ENCODE data around the gene IP6K2. TPM values are rescaled to one million over a fixed set of nuclear protein-coding genes. Genes with fewer than 3 reads are reported as not detected.

IP6K2 gene
- total RNA-seq, 1 donor from 2014 or later = 53.1 TPM

DNA sequence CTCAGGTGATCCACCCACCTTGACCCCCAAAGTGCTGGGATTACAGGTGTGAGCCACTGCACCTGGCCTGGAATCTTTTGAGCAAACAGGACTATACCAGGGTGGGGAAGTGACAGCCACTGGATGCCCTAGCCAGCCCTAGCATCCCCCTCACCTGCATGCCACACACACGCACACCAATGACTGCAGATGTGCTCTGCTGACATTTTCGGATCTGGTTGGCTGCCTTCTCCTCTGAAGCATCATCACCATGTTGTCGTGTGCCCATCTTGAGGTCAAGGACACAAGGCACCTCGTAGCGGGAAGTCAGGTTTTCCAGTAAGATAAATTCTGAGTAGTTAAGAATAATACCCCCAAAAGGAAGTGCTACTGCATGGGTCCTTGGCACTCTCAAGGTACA lies 27.6 kb downstream of the IP6K2 start:
- DNase-seq (ENCODE audit: low read depth) = no peak

DNA sequence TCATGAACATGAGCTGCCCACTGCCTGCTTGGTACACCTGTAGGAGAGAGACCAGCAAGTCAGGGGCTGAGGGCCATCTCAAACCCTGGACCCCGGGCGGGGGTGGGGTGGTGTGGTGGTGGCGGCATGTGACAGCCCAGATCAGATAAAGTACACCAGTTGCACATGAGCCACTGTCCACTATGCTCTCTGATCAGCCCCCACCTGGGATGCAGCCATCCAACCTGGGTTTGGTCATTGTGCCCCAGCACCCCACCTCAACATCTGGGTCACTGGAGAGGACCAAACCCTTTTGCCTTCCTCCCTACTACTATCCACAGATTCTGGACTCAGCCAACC lies 28.3 kb downstream of the IP6K2 start:
- DNase-seq (ENCODE audit: low read depth) = no peak

DNA sequence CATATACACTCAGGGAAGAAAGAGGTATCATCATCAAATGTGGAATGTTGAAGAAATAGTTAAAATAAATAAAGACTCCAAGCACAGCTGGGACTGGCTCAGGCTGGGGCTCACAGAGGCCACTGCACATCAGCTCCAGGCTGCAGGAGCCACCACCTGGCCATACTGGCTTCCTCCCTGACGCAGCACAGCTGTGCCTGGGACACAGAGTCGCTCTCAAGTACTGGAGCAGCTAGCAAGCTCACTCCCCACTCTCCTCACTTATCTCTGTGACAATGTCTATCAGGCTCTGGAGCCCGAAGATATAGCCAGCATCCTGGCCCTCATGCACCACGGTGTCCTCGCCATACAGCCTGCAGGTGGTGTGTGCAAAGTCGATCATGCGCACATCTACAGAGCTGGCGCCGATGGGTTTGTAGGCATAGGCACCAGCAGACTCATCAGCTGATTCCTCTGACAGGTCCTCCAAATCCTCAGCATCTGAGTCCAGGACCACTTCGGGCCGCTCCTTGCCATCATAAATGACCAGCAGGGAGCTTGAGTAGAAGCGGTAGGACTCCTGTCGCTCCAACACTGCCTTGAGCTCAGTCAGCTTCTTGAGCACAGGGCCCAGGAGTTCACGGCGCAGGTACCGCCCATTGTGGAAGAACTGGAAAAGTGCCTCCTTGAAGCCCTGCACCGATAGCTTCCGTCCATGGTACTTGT lies 28.8 kb downstream of the IP6K2 start:
- DNase-seq (ENCODE audit: low read depth) = no peak

DNA sequence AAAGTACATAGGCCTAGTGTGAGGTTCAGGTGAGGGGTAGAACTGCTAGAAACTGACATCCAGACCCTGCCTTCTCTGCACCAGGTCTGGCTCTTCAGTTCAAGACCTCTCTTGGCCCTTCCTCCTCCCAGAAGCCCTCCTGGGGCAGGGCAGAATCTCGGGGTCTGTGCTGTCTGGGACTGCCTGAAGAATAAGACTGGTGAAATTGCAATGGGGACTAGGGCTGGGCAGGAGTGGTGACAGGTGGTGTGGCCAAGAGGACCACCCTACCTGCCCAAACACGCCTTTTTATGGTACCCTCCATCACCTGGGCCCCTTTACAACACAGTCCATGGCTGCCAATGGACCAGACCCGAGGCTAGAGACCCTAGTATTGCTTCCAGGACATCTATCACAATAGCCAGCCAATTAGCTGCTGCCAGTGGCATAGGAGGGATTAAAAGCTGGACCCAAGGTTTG lies 29.8 kb downstream of the IP6K2 start:
- DNase-seq (ENCODE audit: low read depth) = no peak

DNA sequence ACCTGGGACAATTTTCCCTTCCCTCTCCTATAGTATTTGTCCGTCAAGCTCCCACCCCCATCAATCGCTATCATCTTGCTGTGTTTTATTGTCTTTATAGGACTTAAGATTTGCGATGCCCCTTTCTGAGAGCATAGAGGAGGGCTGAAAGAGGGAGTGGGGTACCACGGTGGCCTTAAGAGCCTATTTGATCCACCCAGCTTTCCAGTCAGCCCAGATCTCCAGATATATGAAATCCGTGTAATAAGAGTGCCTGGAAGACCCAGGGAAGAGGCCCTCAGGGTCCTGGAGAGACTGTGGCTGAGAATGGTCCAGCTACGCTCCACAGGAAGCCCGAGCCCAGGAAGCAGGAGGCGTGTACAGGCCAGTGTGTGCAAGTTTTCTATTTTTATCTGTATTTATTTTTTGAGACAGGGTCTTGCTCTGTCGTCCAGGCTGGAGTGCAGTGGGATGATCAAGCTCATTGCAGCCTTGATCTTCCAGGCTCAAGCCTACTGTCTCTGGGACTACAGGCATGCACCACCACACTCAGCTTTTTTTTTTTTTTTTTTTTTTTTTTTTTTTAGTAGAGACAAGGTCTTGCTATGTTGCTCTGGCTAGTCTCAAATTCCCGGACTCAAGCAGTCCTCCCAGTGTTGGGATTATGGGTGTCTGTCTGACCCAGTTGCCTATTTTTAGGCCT lies 30.3 kb downstream of the IP6K2 start:
- DNase-seq (ENCODE audit: low read depth) = no peak

DNA sequence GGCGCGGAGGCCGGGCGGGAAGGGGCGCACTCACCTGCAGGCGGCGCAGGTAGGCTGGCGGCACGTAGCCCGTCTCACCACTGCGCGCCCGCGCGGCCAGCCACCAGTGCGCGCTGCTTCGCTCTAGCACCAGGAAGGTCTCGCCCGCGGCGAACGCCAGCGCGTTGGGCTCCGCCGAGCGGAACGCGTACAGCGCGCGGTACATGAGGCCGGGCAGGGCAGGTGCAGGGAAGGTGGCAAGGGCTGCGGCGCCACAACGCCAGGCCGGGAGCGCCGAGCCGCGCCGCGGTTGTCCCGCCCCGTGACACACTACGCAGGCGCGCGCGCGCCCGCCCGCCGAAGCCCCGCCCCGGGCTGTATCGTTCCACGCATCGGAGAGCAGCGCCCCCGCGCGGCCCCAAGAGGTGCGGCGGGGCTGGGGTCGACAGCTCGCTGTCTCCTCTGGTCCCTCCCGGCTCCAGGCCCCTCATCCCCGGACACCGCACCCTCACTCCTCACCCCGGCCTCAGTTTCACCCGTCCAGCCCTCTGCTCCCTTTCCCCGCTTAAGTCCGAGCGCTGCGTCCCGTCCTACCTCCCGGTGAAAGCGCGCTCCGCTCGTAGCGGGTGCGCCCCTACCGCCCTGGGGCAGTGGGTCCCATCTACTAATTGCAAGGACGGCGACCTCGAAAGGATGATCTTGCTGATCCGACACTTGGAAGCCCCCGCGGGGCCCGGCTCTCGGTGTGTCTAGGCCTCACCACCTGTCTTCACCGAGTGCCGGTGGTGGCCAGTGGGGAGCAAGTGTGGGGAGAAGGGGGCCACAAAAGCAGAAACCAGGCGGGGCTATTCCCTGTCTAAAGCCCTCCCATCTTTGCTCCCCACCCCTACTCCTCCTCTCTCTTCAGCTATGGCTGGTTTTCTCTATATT lies 31.2 kb downstream of the IP6K2 start, which contains the start of gene NCKIPSD:
TSS of gene NCKIPSD (minus strand) at position 313 of the 909 bp plus-strand sequence. CDS start at position 205, 108 bp downstream.
- peak; percentile 87 for DNase-seq (ENCODE audit: low read depth)

DNA sequence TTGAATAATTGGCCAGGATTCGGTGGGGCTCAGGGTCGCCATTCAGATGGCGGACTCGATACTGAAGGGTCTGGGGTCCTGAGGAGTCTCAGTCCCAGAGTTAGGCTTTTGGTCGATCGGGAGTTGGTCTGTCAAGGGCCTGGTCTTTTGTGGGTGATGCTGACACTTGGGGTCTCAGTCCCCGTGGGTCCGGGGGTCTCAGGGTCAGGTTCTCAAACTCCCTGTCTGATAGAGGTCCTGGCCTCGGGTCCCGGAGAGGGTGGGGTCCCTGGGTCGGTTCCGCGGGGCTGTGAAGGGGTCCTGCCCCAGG lies 31.8 kb downstream of the IP6K2 start:
- DNase-seq (ENCODE audit: low read depth) = no peak

DNA sequence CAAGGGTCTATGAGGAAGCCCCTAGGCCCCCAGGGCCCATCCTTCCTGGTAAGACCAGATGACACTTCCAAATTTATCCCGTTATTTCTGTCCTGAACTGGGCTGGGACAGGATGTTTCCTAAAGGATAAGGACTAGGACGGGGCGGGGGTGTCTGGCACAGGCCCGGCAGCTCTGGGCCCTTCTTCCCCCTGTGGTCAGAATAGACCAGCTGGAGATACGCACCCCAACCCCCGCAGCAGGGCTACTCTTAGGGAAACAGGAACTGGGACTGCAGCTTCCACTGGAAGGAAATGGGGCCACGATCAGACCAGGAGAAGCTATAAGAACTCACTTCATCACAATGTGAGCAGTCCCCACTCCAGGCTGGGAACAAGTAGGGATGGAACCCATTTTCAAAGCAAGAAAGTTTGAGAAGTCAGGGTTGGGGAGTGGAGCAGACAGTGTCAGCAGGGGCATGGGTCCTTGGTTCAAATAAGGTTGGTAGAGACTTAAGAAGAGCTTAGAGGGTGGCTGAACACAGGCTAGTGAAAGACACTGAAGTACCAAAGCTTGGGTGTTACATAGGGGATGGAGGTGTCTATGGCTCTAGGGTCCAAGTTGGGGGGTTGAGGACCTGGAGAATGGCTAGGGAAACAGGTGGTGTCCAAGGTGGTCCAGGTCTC lies 32.4 kb downstream of the IP6K2 start:
- peak; percentile 52 for DNase-seq (ENCODE audit: low read depth)

DNA sequence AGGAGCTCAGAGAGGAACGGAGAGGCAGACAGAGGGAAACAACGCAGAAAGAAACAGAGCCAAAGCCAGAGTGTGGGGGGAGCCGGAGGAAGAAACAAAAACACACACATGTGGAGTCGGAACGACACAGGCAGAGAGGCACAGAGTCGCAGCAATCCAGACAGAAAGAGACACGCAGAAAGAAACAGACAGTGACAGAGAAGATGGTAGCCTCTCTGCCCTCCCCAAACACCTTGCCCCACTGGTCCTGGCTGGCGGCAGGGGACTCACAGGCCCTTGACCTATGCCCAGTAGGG lies 33.0 kb downstream of the IP6K2 start:
- no peak for DNase-seq (ENCODE audit: low read depth)

DNA sequence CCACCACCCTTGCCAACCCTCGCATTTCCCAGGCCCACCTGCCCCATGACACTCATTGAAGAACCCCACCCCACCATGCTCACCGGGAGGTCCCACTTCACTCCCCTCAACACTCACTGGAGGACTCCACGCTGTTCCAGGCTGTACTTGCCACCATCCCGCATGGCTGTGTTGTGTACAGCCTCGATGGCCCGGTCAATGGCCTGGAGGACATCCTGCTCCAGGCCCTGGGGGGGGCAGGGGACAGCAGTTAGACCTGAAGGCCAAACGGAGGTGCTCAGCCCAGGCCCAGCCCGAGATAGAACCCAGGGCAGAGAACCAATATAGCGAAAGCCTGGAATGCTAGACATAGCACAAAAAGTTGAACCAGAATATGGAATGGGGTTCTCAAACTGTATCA lies 34.2 kb downstream of the IP6K2 start:
- DNase-seq (ENCODE audit: low read depth) = no peak

DNA sequence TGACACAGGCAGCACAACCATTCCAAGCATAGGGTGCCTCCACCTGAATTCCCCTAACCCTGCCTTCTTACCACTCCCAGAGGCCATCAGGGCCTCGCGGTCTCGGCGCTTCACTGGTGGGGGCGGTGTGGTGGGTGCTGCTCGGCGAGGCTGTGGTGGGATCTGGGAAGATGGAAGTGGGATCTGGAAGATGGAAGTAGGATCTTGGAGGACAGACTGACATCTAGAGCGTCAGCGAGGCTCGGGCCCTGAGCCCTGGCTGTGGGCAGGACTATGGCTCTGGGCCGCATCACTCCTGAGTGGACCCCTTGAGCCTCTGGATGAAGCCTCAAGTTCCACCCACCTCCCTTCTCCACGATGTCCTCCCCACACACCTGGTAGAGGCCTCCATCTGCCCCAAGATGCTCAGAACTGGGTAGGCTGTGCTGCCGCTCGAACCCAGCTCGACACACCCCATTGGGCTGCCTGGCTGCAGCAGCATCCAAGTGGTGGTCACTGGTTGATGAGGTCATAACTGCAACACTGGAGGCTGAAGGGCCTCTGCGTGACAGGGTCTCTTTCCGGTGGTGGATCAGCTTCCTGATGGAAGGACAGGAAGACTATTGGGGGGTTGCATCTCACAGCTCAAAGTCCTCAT lies 34.9 kb downstream of the IP6K2 start:
- DNase-seq (ENCODE audit: low read depth) = no peak

DNA sequence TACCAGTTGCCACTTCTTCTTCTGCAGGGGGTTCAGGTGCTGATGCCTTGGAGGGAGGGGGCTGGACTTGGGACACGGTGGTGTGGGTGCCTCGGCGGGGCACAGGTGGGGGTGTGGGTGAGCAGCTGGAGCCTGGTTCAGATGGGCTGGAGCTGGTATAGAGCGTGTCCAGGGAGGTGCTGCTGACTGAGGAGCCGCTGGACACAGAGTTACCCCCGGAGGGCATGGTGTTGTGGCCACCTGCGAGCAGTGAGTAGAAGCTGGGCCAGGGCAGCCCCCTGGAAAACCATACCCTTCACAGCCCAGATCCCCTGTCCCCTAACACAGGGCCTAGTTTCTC lies 35.5 kb downstream of the IP6K2 start:
- no peak for DNase-seq (ENCODE audit: low read depth)

DNA sequence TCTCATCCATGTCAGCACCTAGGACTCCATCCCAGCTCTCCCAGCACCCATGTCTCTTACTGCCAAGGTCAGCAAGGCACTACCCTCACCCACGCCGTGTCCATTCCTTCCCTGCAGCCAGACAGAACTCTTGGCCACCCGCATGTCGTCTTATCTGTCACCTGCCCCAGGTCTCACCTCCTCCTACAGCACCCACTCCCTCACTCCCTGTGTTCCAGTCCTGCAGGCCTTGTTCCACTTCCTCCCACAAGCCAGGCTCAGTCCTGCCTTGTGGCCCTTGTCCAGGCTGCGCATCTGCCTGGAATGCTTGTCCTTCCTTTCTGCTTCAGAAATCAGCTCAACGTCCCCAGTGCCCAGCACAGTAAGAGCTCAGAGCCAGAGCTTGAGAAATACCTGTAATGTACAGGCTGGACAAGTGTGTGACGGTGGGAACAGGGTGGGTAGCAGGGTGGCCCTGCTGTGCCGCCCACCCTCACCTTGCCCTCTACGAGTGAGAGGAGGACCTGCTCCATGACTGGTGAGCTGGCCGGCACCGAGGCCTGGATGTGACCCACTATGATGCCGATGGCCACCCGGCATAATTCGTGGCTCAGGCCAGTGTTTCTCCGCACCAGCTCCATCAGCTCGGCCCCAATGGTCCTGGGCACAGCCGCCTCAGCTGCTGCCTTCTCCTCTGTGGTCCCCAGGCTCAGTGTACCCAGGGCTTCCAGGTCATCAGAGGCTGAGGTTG lies 36.0 kb downstream of the IP6K2 start:
- no peak for DNase-seq (ENCODE audit: low read depth)

DNA sequence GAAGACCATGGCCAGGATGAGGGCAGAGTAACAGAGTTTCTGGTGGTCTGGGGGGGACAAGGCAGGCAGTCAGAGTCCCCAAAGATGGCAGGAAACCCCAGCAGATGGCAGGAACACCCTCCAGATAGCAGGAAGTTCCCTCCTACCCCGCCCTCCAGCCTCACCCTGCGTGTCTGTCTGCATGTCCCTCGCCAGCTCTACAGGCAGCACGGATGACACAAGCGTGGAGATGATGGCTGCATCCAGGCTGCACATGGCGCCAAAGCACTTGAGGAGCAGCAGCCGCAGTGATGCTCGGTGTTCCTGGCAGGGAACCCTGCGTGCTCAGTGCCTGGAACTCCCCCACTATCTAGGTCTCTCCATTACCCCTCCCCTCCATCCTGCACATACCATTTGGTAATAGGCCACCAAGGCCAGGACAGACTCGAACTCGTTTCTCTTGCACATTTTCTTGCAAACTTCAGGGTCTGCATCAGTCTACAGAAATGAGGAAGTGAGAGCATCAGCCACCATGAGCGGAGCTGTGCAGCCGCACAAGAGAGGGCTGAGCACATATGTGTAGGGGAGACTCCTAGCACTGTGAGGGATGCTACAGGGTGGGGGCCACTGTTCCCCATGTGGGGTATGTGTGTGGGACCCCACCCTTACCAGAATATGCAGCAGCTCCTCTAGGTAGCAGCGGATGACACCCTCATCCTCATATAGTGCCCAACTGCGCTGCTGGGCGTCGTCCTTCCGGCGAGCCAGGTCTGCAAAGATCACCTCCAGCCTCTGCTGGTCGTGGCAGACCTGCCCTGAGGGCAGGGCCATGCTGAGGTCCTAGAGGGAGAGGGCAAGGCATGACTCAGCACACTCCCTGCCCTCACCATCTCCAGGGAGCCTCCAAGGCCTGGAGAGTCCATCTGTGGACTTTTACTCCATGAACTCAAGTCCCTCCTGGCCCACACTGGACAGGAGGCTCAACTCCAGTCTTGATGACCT lies 37.3 kb downstream of the IP6K2 start:
- DNase-seq (ENCODE audit: low read depth) = no peak

DNA sequence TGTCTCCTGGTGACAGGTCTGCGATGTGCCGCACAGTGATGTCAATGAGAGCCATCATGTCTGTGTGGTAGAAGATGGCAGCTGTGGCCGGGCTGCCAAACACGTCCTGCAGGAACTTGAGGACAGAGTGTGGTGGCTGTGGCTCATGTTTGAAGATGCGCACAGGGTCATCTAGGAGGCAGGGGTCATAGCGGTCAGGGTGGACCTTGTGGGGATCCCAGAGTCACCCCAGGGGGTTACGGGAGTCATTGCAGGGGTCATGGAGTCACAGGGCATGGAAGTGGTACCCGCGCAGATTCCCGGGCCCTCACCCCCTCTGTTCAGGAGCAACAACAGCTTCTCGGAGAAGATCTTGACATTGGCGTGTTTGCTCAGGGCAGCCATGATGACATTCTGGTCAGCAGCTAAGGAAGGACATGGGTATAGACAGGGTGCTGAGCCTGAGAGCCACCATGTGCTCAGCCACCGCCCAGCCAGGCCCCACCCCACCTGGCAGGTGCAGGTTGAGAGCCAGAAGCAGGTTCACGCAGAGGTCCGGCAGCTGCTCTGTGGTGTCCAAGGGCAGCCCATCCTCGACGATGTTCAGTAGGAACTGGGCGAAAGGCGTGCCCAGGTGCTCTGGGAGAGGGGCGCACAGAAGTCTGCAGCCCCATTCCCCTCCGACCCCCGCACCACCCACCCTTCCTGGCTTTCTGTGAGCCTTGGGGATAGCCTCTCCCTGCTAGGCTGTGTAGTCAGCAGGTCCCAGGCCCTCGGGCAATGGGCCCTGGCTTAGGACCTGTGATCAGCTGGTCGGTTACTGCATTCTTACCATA lies 38.2 kb downstream of the IP6K2 start:
- no peak for DNase-seq (ENCODE audit: low read depth)

DNA sequence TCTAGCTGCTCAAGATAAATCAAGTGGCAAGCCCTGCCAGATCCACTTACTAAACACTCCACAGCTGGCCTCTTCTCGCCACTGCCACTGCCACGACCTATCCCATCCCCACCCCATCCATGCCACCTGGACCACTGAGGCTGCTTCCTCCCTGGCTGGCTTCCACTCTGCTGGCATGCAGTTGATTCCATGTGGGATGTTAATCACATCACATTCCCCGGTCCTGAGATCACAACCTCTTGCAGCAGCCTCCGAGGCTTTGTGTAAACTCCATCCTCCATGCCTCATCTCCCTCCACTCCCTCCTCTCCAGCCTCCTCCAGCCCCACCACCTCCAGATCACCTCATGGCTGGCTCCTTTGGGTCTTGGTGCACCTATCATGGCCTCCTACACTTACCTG lies 39.0 kb downstream of the IP6K2 start:
- no peak for DNase-seq (ENCODE audit: low read depth)

DNA sequence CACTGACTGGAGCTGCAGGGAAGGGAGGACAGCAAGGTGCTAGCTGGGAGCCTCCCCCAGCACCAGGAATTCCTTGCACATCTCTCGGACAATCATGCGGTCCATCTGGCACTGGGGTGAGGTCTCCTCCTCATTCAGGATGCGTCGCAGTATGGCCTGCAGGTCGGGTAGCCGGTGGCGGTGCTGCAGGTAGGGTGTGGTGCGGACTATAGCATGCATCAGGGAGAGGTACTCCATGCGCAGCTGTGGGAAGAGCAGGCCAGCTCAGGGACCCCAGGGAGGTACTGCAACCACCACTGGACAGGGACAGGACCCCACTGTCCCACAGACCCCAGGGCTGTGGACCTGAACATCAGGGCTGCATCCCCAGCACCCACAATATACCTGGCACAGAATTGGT lies 42.5 kb downstream of the IP6K2 start:
- no peak for DNase-seq (ENCODE audit: low read depth)

DNA sequence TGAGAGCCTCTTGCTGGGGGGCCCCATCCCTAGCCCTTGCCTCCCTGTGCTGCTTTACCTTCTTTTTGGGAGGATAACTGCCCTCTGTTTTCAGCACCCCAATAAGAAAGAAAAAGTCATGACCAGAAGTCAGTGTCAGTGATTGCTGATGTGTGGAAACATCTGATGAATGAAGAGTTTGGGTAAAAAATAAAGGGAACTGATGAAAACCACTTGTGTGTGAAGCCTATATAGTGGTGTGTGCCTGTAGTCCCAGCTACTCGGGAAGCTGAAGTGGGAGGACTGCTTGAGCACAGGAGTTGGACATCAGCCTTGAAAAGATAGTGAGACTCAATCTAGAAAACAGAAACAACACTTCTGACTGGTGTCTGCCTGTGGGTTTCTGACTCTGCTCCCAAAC lies 44.5 kb downstream of the IP6K2 start:
- no peak for DNase-seq (ENCODE audit: low read depth)

DNA sequence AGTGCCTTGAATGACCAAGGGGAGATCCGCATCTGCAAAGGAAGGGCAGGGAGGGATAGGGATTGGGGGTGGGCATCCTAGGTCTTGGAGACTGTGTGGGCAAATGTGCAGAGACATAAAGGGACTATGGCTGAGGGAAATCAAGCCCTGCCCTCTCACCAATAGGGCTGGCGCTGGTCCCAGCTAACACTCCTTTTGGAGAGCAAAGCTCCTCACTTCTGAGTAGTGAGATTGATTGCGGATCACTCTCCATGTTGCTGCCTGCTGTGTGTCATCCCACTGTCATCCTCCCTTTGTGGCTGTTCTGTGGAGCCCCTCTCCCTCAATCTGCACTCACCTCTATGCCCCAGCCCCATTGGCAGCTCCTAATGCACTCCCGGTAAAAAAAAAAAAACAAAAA lies 52.1 kb downstream of the IP6K2 start:
- DNase-seq (ENCODE audit: low read depth) = no peak
